Measurements from ENCODE around the gene DDAH2. TPM values are rescaled to one million over a fixed set of nuclear protein-coding genes. Genes with fewer than 3 reads are reported as not detected.

DDAH2 gene
- 266 TPM for total RNA-seq (ENCODE audit: unreplicated experiment)
- long read RNA-seq, transcript DDAH2-213 (7 exons, 1,688 nt): major isoform, 234 of 273 reads
- long read RNA-seq, transcript DDAH2-211 (7 exons, 1,330 nt): minor isoform, 14 of 273 reads
- long read RNA-seq, partial matches to known transcripts: 6 of 273 reads
- long read RNA-seq, other reads (novel, unspliced or antisense): 12 of 273 reads

GRCh38 chr6:31728767-31729514, at the start of gene DDAH2:
Gene DDAH2, minus strand, starts transcription at chr6:31729299. Its CDS starts 138 bp downstream, at chr6:31729161.
- peaks cover 8% of the 10 kb centered on the region for H3K4me1 Mint-ChIP-seq (ENCODE audit: low read depth, unreplicated experiment)
- H3K4me3 Mint-ChIP-seq (ENCODE audit: unreplicated experiment): peak within 1 kb of the TSS; percentile 98
- H3K9me3 Mint-ChIP-seq (ENCODE audit: unreplicated experiment): peaks cover 13% of the 10 kb centered on the region
- DNase-seq: no peak
- peak within 1 kb of the TSS; percentile 96 for H3K27ac Mint-ChIP-seq (ENCODE audit: unreplicated experiment)
- no peak for TF ChIP-seq CTCF (IDR thresholded peaks at IDR 0.05; ENCODE audit: partially characterized antibody, unreplicated experiment)
- H3K27me3 Mint-ChIP-seq (ENCODE audit: unreplicated experiment): peaks cover 19% of the 10 kb centered on the region
- H3K36me3 Mint-ChIP-seq (ENCODE audit: unreplicated experiment): peaks cover 14% of the 10 kb centered on the region

- Mint-ChIP-seq H3K4me1 (ENCODE audit: low read depth, unreplicated experiment) (no peaks in the 10 kb centered on the region), H3K36me3 (ENCODE audit: unreplicated experiment) (no peaks in the 10 kb centered on the region), H3K4me3 (ENCODE audit: unreplicated experiment) (no peak overlapping the region), H3K9me3 (ENCODE audit: unreplicated experiment) (peaks cover 2% of the 10 kb centered on the region), H3K27me3 (ENCODE audit: unreplicated experiment) (no peaks in the 10 kb centered on the region), H3K27ac (ENCODE audit: unreplicated experiment) (no peak overlapping the region)
- no peak for DNase-seq
- no peak for TF ChIP-seq CTCF (IDR thresholded peaks at IDR 0.05; ENCODE audit: partially characterized antibody, unreplicated experiment)
Observed at GRCh38 chr6:31778193-31778592, 49.1 kb upstream of the DDAH2 start.

- no peak overlapping the region for H3K27ac Mint-ChIP-seq (ENCODE audit: unreplicated experiment)
- peaks cover 2% of the 10 kb centered on the region for H3K9me3 Mint-ChIP-seq (ENCODE audit: unreplicated experiment)
- H3K4me1 Mint-ChIP-seq (ENCODE audit: low read depth, unreplicated experiment): no peaks in the 10 kb centered on the region
- no peaks in the 10 kb centered on the region for H3K36me3 Mint-ChIP-seq (ENCODE audit: unreplicated experiment)
- H3K4me3 Mint-ChIP-seq (ENCODE audit: unreplicated experiment): no peak overlapping the region
- no peak for TF ChIP-seq CTCF (IDR thresholded peaks at IDR 0.05; ENCODE audit: partially characterized antibody, unreplicated experiment)
- DNase-seq: no peak
- H3K27me3 Mint-ChIP-seq (ENCODE audit: unreplicated experiment): no peaks in the 10 kb centered on the region
Observed at GRCh38 chr6:31777667-31778050, 48.6 kb upstream of the DDAH2 start.

GRCh38 chr6:31776989-31777666, 48.0 kb upstream of the DDAH2 start, which contains the start of gene VWA7:
Gene VWA7, minus strand, starts transcription at chr6:31777328. Its CDS starts 549 bp downstream, at chr6:31776779.
- peak; percentile 29 for DNase-seq
- Mint-ChIP-seq H3K4me3 (ENCODE audit: unreplicated experiment) (no peak within 1 kb of the TSS), H3K27ac (ENCODE audit: unreplicated experiment) (no peak within 1 kb of the TSS)

More at GRCh38 chr6:31776989-31777666, 48.0 kb upstream of the DDAH2 start, which contains the start of gene VWA7:
- Mint-ChIP-seq H3K36me3 (ENCODE audit: unreplicated experiment) (no peaks in the 10 kb centered on the region), H3K27me3 (ENCODE audit: unreplicated experiment) (no peaks in the 10 kb centered on the region), H3K9me3 (ENCODE audit: unreplicated experiment) (peaks cover 2% of the 10 kb centered on the region), H3K4me1 (ENCODE audit: low read depth, unreplicated experiment) (no peaks in the 10 kb centered on the region)
- no peak for TF ChIP-seq CTCF (IDR thresholded peaks at IDR 0.05; ENCODE audit: partially characterized antibody, unreplicated experiment)
